GM18511 (cell line): ENCODE data around the gene SULT1E1.
"Not testable (repeated sequence)": the region's sequence is repeated elsewhere in the genome, so short reads cannot be mapped to it uniquely, and the experiment has no call there.

ENCODE experiments used
- ATAC-seq: cut with Tn5 transposase; IDR thresholded peaks from one replicate; pipeline ENCODE4 v1.9.1; 2021; ENCODE audit warnings: mild to moderate bottlenecking, moderate library complexity; ENCODE audit not compliant: unreplicated experiment

The SULT1E1 gene

DNA sequence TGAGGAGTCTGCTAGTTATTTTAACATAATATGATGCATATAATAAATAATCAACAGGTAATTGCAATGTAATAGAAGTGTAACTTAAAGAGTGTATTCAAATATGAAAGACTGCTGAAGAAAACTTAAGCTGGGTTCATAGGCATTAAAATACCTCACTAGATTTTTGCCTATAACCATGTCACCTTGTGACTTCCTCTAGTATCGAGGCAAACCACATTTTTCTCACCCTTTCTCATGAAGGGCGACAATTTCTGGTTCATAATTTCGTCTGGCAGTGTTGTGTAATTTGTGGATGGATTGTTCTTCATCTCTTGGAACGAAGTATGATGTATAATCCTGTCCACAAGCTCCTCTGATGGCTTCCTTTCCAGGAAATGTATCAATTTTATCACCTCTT is 16.0 kb downstream of the SULT1E1 start:
- peak; percentile 86 for ATAC-seq

DNA sequence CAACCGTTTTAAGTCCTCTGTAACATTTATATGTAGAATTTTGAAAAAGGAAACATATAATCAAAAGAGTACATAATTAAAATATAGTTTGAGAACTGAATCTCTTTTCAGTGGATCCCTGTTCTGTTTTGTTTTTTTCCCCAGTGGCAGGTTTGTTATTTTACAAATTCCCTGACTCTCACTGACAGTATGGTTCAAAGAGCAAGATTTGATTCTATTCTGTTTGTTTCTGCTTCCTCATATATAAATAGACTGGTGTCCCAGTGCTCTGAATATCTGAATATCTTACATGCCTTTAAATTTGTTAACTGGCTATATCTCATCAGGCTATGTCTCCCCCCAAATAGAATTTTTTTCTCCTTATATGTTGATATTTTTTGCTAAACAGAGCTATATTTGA is 16.6 kb downstream of the SULT1E1 start:
- ATAC-seq: no peak

DNA sequence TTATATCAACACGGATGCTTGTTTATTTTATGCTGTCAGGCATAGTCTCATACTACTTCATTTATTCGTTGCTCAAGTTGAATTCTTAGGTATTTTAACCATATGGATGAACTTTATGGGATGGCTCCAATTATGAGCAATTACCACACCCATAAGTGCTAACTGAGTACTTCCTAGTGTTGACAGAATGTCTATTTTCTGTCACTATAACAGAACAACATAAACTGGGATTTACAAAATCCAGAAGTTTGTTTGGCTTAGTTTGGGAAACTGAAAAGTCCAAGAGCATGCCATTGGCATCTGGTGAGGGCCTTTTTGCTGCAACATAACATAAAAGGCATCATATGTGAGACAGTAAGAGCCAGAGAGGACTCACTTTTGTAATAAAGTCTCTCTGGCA is 21.0 kb downstream of the SULT1E1 start:
- no peak for ATAC-seq

DNA sequence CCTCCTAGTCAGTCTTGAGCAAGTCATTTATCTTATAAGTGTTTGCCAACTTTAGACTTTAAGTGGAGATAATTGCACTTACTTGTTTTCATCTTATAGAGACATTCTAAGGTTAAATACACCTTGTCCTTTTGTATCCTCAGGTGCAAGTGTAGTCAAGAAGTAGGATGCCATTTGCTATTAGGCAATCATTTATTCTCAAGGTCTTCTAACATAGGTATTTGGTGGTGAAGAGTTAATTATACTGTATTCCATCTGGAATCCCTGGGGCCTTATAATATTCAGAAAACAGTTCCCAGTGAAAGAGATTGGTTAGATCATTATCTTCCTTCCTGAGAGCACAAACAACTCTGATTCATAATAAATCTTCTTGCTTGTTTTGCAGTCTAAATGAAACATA is 23.7 kb downstream of the SULT1E1 start:
- ATAC-seq: no peak

DNA sequence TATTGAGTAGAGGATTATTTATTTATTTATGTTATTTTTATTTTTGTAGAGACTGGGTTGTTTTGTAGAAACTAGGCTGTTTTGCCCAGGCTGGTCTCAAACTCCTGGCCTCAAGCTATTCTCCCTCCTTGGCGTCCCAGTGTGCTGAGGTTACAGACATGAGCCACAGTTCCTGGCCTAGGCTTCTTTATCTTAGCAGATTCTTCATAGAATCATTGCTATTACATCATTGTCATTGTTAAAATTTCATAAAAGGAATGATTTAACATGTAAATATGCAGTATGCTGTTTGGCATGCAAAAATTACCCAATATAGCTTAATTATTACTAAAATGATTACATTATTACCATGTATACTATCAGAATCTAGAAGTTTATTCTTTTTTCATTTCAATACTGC is 24.2 kb downstream of the SULT1E1 start:
- ATAC-seq: no peak

DNA sequence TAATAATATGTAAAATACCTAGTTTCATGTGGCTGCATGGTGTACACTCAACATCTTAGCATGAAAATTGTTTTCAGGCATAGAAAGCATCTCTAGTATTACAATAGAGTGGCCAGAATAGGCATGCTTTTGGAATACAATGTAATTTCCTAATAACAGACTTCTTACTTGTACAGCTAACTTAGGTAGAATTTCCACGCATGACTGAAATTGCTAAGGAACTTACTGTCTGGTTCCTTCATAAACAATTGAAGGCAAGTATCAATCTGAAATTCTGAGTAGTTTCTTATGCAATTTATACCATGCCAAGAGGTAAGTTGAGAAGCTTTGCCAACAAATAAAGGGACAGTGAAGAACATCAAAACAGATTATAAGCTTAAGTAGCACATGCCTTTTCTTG is 26.7 kb downstream of the SULT1E1 start:
- no peak for ATAC-seq

DNA sequence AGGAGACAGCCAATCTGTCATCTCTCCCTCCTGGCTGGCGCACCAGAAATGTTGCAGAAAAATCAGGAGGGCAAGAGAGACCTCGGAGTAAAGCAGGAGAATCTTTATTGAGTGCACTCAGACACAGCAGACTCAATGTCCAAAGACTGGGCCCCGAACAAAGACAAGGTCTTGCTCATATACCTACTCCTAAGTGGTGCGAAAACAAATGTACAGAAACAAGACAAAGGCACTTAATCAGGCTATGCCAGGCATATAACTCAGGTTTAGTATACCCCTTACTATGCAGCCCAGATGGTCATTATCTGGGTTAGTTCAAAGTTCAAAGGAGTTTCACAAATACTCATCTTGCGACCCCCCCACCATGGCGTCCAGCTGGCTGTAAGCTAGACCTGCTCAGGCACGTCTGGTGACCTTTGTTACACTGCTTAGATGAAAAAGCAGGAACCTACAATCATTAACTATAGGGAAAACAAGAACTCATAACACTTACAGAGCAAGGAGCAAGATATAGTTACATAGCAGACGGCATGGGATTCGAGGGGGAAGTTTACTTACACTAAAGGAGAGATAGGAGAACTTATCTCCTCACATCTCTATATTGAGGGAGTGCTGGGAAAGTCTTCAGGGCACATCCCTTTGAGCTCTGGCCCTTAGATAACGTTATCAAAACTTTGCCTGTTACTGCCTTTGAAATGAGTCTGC is 27.5 kb downstream of the SULT1E1 start:
- ATAC-seq: peak; percentile 60

DNA sequence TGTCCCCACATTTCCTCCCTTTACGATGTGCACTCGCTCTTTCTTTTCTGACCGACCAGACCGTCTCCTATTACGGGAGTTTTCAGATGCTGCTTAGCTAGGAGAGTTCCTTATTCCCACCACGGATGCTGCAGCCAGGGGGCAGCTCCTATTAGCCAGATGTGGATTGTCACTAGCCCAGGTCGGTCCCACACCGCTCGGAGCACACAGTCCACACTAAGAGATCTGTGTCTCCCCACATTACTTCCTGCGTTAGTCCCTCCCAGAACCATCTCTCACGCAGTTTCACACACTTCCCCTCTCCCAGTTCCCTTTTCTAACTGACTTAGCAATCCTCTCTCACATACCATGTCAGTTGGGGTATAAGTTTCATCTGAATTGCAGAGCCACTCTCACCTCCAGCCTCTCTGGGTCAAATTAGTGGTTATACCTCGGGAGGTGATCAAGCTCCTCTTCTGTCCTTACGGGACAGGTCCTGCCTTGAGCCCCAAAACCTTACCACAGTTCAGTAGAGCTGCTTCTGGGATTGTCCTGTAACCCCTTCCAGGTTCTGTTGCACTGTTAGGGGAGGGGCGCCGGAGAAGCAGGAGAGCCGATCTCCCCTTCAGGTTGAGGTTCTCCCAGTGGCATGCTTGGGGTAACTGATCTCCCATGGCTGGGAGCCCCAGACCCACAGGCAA is 28.2 kb downstream of the SULT1E1 start:
- ATAC-seq: peak; percentile 90

DNA sequence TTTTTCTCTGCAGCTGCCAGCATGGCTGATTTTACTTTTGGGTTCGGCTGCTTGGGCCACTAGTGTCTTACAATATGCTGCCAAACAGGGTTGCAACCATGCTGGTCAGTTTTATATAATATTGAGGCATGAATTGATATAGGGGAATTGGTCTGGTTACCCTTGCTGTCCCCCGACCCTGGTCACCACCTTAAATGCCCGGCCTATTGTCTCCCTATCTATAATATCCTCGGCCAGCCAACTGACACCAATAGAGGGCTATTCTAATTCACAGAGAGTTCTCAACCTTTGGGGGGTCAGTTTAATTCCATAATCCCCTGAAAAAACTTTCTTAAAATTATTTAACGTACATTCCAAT is 28.7 kb downstream of the SULT1E1 start:
- ATAC-seq: no peak

DNA sequence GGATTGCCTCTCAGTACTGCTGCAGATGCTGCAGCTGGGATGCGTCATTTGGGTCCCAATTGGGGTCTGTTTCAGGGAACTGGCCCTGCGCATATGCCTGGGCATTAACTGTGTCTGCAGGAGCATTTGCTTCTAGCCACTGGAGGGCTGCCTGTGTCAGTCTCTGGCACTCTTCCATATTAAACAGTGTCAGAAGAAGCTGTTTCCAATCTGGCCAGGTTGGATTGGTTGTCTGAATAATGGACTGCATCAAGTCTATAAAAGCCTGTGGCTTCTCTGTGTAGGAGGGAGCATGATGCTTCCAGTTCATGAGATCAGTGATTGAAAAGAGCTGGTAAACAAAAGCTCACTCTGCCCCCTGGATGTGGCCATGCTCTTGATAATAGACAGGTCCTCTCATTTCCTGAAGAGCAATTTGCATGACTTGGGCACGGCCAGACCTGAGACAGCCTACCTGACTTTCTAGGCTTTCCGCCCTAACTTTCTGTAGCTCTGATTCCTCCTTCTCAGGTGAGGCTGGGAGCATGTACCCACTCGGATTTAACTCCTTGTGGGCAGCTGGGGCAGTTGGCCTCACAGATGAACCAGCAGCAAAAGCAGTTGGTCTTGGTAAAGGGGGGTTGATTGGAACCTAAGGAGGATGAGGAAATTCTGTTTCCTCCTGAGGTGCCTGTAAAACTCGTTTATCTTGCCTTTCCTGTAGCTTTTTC is 29.2 kb downstream of the SULT1E1 start:
- ATAC-seq: peak; percentile 31

DNA sequence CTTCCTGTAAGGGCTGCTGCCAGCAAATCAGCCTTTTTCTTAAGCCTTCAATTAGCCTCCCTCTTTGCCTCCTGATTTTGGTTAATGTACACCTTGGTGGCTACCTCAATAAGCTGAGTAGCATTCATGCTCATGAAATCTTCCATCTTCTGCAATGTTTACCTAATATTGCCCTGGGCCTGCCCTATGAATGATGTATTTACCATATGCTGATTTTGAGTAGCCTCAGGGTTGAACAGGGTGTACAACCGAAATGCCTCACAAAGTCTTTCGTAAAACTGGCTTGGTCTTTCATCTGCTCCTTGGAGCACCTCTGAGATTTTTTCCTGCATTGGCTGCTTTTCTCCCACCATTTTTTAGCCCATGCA is 29.8 kb downstream of the SULT1E1 start:
- no peak for ATAC-seq

DNA sequence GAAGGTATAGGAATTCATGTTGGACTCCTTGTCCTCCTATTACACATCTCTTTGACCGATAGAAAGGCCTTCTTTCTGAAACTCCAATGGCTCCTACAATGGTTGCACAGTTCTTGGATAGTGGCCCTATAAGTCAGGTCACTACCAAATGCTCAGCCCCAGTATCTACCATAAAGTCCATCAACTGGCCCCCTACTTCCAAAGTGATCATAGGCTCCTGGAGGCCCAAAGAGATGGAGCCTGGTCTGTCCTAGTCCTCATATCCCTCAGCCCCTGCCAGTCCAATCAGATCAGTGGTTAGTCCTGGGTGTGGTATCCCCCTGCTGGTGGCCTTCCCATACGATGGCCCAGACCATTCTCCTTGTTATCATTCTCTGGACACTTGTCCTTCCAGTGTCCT is 30.3 kb downstream of the SULT1E1 start:
- ATAC-seq: no peak

DNA sequence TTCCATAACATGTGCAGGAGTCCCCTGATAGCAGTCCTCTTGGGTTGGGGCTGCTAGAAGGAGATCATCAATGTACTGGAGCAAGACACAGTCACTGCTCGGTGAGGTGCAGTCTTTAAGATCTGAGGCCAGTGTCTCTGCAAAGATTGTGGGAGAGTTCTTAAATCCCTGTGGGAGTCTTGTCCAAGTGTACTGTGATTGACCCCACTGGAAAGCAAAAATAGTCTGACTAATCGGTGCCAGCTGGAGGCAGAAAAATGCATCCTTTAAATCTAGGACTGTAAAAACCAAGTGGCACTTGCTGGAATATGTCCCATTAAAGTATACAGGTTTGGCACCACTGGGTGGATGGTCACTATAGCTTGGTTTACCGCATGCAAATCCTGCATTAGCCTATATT is 31.1 kb downstream of the SULT1E1 start:
- no peak for ATAC-seq

DNA sequence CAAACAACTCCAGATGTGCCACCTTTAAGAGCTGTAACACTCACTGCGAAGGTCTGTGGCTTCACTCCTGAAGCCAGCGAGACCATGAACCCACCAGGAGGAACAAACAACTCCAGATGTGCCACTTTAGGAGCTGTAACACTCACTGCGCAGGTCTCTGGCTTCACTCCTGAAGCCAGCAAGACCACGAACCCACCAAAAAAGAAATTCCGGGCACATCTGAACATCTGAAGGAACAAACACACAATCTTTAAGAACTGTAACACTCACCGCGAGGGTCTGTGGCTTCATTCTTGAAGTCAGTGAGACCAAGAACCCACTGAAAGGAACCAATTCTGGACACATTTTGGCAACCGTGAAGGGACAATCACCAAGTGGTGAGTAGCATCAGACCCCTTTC is 34.9 kb downstream of the SULT1E1 start:
- not testable (repeated sequence) for ATAC-seq

DNA sequence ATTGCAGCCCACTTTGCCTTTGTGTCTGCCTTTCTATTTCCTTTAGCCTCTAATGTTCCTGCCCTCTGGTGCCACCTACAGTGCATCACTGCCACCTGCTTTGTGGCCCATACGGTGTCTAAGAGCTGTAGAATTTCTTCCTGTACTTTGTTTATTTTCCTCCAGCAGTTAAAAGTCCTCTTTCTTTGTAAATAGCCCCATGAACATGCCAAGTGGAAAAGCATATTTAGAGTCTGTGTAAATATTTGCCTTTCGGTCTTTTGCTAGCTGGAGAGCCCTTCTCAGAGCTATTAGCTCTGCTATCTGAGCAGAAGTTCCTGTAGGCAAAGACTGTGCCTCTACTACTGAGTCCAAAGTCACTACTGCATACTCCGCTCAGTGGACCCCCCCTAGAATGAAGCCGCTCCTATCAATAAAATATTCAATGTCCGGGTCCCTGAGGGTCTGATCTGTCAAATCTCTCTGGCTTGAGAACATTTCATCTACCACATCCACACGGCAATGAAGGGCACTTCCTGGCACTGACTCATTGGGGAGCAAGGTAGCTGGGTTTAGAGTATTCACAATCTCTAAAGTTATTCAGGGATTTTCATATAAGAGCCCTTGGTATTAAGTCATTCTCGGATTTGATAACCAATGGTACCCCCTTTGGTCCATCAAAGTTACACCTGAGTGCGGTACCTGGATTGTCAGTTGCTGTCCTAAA is 36.3 kb downstream of the SULT1E1 start:
- ATAC-seq: peak; percentile 90

DNA sequence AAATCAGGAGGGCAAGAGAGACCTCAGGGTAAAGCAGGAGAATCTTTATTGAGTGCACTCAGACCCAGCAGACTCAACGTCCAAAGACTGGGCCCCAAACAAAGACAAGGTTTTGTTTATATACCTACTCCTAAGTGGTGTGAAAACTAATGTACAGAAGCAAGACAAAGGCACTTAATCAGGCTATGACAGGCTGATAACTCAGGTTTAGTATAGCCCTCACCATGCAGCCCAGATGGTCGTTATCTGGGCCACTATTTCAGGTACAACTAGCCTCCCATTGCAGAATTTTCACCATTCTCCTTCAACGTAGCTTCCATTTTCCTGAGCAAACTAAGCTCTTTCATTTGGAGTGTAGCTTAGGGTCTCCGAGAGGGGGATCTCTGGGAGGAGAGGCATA is 36.9 kb downstream of the SULT1E1 start:
- peak; percentile 8 for ATAC-seq

DNA sequence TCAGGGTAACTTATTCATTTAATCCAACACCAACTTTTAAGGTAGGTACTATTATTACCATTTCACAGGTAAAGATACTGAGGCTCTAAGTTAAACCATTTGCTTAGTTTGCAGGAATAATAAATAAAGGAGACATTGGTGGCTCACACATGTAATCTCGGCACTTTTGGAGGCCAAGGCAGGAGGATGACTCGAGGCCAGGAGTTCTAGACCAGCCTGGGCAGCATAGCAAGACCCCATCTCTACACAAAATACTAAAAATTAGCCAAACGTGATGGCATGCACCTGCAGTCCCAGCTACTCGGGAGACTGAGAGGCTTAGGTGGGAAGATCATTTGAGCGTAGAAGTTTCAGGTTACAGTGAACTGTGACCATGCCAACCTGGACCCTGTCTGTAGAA is 37.7 kb downstream of the SULT1E1 start:
- no peak for ATAC-seq

DNA sequence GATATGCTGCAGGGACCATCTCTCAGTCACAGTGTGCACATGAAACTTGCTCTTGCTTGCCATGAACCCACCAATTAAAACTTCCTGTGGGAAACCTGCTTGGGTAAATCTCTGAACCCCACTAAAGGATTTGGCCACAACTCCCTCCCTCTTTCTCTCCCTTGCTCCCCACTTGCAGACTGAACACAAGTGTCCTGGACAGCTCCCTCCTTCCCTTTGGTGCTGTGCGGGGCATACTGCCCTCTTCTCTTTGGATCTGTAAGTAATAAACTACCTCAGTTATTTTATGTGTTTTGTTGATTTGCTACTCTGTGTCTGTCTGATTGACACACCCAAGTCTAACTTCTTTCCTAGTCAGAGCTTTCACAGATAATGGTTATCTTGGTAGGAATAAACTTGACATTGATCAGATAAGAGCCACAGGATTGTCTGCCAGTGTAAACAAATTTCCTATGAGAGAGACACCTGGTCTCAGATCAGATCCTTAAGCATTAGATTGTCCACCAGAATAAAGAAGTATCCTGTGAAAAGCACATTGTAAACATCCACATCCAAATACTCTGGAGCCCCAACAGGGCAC is 41.8 kb downstream of the SULT1E1 start:
- no peak for ATAC-seq

DNA sequence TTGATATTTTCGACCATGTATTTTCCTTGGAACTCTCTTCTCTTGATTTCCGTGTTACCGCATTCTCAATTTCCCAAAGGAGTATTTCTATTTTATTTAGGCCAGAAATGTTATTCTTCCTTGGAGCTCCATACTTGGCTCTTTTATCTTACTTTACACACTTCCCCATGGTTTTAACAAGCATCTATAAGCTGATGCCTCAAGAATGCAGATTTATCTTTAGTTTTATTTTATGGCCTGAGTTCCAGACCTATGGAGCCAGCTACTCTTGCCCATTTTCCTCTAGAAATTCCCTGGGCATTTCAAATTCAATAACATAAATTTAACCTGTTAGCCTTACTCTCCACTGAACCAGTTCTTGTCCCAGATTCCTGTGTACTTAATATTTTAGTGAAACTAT is 43.7 kb downstream of the SULT1E1 start:
- no peak for ATAC-seq

DNA sequence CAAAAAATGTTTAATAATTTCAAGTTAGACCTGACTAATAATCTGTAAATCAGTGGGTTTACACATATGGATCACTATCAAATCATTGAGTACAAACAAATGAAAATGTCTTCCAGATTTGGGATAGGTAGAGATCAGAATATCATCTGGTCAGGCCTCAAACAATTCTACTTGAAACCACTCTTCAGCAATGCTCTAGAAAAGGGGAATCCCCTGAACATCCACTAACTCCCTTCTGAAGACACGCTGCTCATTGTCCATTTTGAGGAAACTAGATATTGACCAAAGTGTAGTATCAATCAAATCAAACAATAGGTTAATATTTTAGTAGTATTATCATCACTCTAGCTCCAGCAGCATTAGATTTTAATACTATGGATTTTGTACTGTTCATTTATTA is 46.3 kb downstream of the SULT1E1 start:
- ATAC-seq: no peak

DNA sequence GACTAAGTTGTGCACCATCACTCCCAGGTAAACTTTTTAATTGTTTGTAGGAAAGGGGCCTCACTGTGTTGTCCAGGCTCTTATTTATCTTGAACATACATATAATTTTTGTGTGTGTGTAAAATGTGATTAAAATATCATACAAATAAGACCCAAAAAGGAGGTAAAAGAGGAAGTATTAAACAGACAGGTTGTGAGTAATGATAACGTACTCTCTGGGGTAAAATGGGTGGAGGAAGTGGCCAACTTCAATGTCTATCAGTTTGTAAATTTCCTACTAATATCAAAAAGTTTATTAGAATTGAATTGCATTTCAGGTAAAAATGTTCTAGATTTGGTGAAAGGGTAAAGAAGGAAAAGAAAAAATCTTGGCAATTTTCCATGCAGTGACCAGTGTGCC is 48.8 kb downstream of the SULT1E1 start:
- no peak for ATAC-seq
